Subcutaneous adipose tissue (tissue), 4 donors: ENCODE data around the gene DLG2. TPM values are rescaled to one million over a fixed set of nuclear protein-coding genes. Genes with fewer than 3 reads are reported as not detected.

Experiments
- CTCF ChIP-seq: fragments of 450-650 bp; IDR thresholded peaks from one replicate; pipeline ENCODE4 v1.5.1; 2016; ENCODE audit warnings: low read depth, mild to moderate bottlenecking, control low read depth, antibody characterized with exemption, moderate library complexity
- total RNA-seq, 4 donors: library from RNA; depleted of rRNA; stranded (reverse); fragments of >200 nt; gene quantifications; one replicate each; pipeline ENCODE4 v1.1.0, GENCODE V29; 2016

DLG2 gene
- total RNA-seq, 4 donors from 2014 or later: 3.6 to 7.0 (median 6.1) TPM

DNA sequence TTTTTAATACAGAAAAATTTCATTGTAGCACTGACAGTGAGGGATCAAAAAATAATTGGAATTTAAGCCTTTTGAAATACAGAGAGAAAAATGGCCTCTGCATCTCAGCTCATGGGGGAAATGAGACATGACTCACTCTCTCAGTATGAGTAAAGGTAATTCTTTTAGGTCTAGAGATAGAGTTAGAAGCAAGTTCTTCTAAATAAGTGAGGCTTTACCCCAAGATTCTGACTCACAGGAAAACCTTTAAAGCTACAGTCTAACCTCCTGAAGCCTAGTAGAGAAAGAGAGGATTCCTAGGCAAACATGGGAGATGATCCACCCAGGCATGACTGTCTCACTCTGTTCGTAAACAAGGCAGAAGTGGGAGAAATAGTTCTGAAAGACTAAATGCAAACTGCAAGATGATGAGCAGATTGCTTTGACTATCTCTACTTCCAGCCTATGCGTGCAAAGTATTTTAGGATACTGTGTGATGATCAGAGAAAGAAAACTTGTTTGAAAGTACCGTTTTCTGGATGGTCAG is 1337.7 kb downstream of the DLG2 start:
- TF ChIP-seq CTCF: no peak

DNA sequence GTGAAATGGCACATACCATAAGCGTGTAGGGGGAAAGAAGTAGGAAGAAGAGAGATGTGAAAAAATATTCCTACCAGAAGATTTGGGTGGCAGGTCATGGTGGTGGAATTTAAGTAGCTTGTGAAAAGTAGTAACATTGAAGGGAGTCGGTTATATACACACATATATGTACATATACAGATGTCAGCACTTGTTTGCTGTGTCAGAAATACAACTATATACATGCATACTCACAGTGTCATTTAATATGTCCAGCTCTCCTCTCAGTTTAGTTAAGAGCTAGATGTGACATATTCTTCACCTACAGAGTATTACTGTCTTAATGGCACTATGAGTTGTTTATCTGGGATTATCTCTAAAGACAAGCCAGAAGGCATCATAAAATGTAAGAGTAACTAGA is 1353.6 kb downstream of the DLG2 start:
- TF ChIP-seq CTCF: no peak

DNA sequence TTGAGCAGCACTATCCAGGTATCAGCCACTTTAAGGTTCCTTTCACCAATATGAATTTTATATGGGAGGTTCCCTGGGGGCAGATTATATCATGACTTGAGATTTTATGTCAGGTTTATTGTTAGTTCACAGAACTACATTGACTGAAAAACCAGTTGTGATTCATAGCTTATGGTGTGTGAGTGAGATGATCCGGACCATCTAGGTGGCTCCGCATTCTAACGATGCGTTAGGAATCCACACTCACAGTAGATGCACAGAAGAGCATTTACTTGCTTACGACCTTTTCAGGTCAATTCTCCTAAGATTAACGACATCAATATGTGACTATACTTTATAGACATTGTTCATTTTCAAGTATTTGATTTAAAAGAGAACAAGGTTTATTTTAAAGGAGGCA is 1356.7 kb downstream of the DLG2 start:
- no peak for TF ChIP-seq CTCF

DNA sequence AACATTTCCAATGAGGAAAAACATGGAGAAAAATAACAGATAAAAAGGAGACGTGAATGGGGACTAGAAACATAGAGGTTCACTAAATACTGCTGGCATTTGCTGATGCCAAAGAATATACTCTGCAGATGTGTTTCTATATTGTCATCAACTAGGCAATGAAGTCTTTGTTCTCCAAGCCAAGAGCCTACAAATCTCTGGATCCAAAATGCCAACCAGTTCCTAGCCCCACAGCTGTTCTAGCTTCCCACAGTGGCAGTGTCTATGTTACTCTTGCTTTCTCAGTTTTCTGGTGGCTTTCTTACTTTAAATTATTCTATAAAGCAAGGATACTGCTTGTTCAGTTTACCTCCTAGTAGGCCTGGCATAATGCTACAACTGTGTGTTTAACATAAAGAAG is 1363.1 kb downstream of the DLG2 start:
- no peak for TF ChIP-seq CTCF

GRCh38 chr11:84261707-84262106 is 1365.4 kb downstream of the DLG2 start:
- TF ChIP-seq CTCF: no peak

- TF ChIP-seq CTCF: no peak
Observed at GRCh38 chr11:84260862-84261261, 1366.3 kb downstream of the DLG2 start.

DNA sequence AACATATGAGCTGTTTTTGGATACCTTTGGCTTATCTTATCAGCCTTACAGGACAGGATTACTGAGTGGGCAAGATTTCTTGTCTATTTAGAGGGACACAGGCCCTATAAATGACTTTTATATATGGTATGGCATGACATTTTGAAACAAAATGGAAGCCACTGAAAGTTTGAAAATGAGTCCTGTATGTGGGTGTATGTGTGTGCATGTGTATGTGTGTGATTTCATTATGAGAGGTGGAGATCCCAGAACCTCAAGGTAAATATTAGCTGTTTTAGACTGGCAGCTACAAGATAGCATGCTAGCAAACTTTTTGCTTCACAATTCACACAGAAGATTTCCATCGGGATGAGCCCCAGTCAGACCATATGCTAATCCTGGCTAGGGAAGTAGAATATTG is 1370.5 kb downstream of the DLG2 start:
- TF ChIP-seq CTCF: no peak
